Thyroid gland (tissue), 4 donors: Measurements from ENCODE around the gene ZP1. TPM values are rescaled to one million over a fixed set of nuclear protein-coding genes. Genes with fewer than 3 reads are reported as not detected.

ENCODE experiments used
- DNase-seq, 2 donors: peaks; one replicate each; pipeline ENCODE4 v3.0.0-alpha.2; 2019
- H3K27ac ChIP-seq, 3 donors: fragments of 200-600 bp; sonication (generic); 1 replicate in 2 of 3; 2 replicates in 1 of 3; pipeline ENCODE4 v1.5.1; 2016 to 2019; ENCODE audit warnings: mild to moderate bottlenecking in 1 of 3, moderate library complexity in 1 of 3
- H3K27me3 ChIP-seq: fragments of 200-600 bp; sonication (generic); one replicate; pipeline ENCODE4 v1.5.1; 2019
- H3K36me3 ChIP-seq, 2 donors: fragments of 200-600 bp; sonication (generic); one replicate each; pipeline ENCODE4 v1.5.1; 2016 to 2019
- H3K4me1 ChIP-seq, 2 donors: fragments of 200-600 bp; sonication (generic); one replicate each; pipeline ENCODE4 v1.5.1; 2017 to 2019
- H3K4me3 ChIP-seq, 3 donors: fragments of 200-600 bp; sonication (generic); replicated peaks in 1 of 3; 1 replicate in 2 of 3; 2 replicates in 1 of 3; pipeline ENCODE4 v1.5.1; 2016; ENCODE audit warnings: mild to moderate bottlenecking in 1 of 3
- H3K9me3 ChIP-seq: fragments of 200-600 bp; sonication (generic); one replicate; pipeline ENCODE4 v1.5.1; 2017
- POLR2A ChIP-seq, 2 donors: fragments of 450-650 bp; IDR thresholded peaks; one replicate each; pipeline ENCODE4 v1.6.1; 2017; ENCODE audit warnings: antibody characterized with exemption in 2 of 2, mild to moderate bottlenecking in 2 of 2, moderate library complexity in 1 of 2
- WGBS, 2 donors: methylation state at CpG; one replicate each; pipeline ENCODE4 v1.1.5; 2017; 5-methylcytosine and 5-hydroxymethylcytosine counted together
- intact Hi-C: fragments of 100-400 bp; cut with DNase I; formaldehyde crosslinking; loops from one replicate; pipeline ENCODE4 v1.15.1; 2023
- total RNA-seq, 4 donors: library from RNA; depleted of rRNA; stranded (reverse); fragments of >200 nt; gene quantifications; one replicate each; pipeline ENCODE4 v1.2.3, GENCODE V29; 2016
- TF ChIP-seq, protein P1 (sequence below), 6 experiments: fragments of 200-600 bp in 3 of 6; fragments of 450-650 bp in 3 of 6; sonication (generic) in 3 of 6; IDR thresholded peaks; one replicate each; pipeline ENCODE4 v1.5.1; 2016 to 2019; ENCODE audit warnings: antibody characterized with exemption in 6 of 6, mild to moderate bottlenecking in 2 of 6, inconsistent platforms in 1 of 6, moderate library complexity in 1 of 6

Gene ZP1
- total RNA-seq, 4 donors from 2014 or later, result not detected

DNA sequence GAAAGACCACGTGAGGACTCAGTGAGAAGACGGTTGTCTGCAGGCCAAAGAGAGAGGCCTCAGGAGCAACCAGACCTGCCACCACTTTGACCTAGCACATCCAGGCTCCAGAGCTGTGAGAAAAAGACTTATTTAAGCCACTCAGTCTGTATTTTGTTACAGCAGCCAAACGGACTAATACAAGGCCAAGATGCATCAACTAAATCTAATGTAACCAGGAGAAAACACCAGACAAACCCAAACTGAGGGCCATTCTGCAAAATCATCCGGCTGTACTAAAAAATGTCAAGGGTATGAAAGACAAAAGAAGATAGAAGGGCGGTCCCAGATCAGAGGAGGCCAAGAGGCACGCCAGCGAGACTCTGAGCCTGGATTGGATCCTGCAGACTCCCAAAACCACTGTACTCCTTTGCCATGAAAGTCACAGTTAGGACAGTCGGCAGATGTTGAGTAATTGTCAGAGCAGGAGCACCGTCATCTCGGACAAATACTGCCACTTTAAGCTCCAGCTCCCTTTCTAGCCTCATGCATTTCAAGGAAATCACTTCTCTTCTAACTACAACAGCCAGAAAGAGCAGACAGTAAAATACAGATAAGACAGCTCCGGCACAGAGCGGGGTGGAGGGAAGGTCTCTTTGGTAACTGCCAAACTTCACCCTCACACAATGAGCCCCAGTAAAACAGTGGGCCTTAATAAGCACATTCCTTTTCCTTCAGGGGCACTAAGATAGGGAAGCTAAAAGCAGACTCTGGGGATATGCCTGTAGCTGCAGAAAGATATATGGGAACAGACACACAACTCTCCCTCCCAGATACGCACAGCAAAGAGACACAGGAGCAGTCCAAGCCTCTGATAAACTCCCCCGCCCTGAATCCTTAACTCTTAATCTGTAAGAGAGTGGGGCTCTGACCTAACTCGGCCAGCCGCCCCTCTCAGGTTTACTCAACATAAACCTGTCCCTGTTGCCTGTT lies 3.5 kb upstream of the ZP1 start:
- H3K36me3 ChIP-seq, result no peaks in the 10 kb centered on the region
- no peaks in the 10 kb centered on the region for H3K27me3 ChIP-seq
- peaks cover 0 to 11% of the 10 kb centered on the region in 2 donors for H3K4me1 ChIP-seq
- WGBS, 2 donors, result 81 to 84% methylated on average over 16 of the region's 16 CpGs
- TF ChIP-seq POLR2A (IDR thresholded peaks at IDR 0.05), result no peak
- TF ChIP-seq, protein P1, sequence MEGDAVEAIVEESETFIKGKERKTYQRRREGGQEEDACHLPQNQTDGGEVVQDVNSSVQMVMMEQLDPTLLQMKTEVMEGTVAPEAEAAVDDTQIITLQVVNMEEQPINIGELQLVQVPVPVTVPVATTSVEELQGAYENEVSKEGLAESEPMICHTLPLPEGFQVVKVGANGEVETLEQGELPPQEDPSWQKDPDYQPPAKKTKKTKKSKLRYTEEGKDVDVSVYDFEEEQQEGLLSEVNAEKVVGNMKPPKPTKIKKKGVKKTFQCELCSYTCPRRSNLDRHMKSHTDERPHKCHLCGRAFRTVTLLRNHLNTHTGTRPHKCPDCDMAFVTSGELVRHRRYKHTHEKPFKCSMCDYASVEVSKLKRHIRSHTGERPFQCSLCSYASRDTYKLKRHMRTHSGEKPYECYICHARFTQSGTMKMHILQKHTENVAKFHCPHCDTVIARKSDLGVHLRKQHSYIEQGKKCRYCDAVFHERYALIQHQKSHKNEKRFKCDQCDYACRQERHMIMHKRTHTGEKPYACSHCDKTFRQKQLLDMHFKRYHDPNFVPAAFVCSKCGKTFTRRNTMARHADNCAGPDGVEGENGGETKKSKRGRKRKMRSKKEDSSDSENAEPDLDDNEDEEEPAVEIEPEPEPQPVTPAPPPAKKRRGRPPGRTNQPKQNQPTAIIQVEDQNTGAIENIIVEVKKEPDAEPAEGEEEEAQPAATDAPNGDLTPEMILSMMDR (IDR thresholded peaks at IDR 0.05), result no peak
- intact Hi-C loops, result no loop called here
- no peak overlapping the region for H3K4me3 ChIP-seq
- H3K27ac ChIP-seq, result no peak overlapping the region
- no peak for DNase-seq
- no peaks in the 10 kb centered on the region for H3K9me3 ChIP-seq

DNA sequence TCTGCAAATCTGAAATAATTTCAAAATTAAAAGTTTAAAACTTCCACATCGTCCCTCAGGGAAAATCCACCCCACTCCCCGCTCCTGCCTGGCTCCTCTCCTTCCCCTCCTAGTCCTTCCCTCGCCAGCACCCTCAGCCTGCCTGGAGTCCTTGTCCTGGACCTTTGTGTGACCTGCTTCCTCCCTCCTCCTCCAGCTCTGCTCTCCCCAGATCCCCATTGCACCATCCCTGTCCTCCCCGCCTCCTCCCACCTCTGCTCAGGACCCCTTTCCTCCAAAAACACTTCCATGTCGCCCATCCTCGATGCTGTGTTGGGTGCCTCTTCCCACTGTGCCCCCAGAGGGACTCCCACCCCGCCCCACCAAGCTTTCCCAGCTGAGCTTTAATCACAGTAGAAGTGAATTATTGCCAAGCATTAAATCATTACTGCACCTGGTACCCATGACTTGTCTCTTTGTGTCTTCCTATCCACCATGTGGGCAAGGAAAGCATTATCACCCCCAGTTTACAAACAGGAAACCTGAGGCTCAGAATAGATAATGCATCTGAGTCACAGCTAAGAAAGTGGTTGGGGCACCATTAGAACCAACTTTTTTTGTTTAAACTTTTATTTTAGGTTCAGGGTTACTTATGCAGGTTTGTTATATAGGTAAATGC lies 2.4 kb upstream of the ZP1 start:
- WGBS, 2 donors, result 83 to 84% methylated on average over 7 of the region's 7 CpGs
- Histone ChIP-seq H3K36me3 (no peaks in the 10 kb centered on the region), H3K9me3 (no peaks in the 10 kb centered on the region), H3K4me1 (peaks cover 0 to 11% of the 10 kb centered on the region in 2 donors), H3K4me3 (no peak overlapping the region), H3K27ac (no peak overlapping the region), H3K27me3 (no peaks in the 10 kb centered on the region)
- TF ChIP-seq, protein P1 (IDR thresholded peaks at IDR 0.05), result no peak
- no peak for TF ChIP-seq POLR2A (IDR thresholded peaks at IDR 0.05)
- no peak for DNase-seq
- intact Hi-C loops, result no loop called here

DNA sequence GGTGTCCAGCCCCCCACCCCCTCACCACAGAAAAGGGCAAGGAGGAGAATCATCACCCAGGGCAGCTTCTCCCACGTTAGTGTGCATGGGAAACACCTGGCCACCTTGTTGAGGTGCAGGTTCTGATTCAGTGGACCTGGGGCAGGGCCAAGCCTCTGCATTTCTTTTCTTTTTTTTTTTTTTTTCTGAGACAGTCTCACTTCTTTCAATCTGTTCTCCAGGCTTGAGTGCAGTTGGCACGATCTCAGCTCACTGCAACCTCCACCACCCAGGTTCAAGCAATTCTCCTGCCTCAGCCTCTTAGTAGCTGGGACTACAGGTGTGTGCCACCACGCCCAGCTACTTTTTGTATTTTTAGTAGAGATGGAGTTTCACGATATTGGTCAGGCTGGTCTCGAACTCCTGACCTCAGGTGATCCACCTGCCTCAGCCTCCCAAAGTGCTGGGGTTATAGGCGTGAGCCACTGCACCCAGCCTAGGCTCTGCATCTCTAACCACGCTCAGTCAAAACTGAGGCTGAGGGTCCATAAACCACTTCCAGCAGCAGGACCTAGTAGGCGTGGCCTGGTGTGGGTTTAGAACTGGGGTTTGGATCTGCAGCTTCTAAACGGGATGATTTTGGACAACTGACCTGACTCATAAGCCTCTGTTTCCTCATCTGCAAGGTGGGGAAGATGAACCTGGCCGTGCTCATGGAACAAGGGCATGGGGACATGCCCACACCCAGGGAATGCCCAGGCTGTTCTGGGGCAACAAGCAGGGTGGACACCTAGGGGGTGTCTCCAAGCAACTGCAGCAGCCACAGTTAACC lies 734 bp downstream of the ZP1 start:
- no peaks in the 10 kb centered on the region for H3K27me3 ChIP-seq
- H3K4me1 ChIP-seq, result peaks cover 0 to 21% of the 10 kb centered on the region in 2 donors
- 79 to 80% methylated on average over 10 of the region's 10 CpGs for WGBS, 2 donors
- TF ChIP-seq POLR2A (IDR thresholded peaks at IDR 0.05), result no peak
- DNase-seq, result peak; percentile 53 to 70
- no peaks in the 10 kb centered on the region for H3K9me3 ChIP-seq
- intact Hi-C loops, result no loop called here
- H3K4me3 ChIP-seq, result no peak overlapping the region
- no peak overlapping the region for H3K27ac ChIP-seq
- H3K36me3 ChIP-seq, result no peaks in the 10 kb centered on the region

DNA sequence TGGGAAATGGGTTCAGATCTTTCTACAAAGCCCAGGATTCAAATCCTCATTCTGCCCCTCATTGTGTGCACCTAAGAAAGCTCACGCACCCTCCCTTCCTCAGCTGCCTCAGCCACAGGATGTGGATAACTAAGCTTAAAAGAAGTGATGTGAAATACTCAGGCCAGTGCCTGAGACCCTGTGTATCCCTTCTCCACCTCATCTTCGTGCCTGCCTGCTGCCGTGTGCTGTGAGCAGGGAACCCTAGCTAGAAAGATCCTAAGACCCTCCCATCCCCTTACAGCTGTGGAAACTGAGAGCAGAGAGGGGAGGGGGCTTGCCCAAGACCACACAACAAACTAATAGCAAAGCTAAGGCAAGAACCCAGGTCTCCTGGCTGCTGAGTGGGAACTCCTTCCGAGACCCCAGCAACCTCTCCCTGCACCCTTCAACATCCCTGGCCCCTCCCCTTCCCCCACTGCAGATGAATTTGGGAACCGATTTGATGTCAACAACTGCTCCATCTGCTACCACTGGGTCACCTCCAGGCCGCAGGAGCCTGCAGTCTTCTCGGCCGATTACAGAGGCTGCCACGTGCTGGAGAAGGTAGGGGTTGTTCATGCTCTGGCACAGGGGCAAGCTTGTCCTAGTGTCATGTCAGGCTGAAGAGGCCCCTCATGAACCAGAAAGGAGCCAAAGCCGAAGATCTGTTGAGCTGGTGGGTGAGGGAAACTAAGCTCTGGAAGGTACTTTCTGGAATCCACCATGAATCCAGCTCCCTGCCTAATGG lies 1.5 kb downstream of the ZP1 start:
- no peaks in the 10 kb centered on the region for H3K36me3 ChIP-seq
- peaks cover 0 to 21% of the 10 kb centered on the region in 2 donors for H3K4me1 ChIP-seq
- H3K9me3 ChIP-seq, result no peaks in the 10 kb centered on the region
- no peak for TF ChIP-seq POLR2A (IDR thresholded peaks at IDR 0.05)
- TF ChIP-seq, protein P1 (IDR thresholded peaks at IDR 0.05), result no peak
- no peaks in the 10 kb centered on the region for H3K27me3 ChIP-seq
- 87 to 94% methylated on average over 9 to 10 of the region's 10 CpGs for WGBS, 2 donors
- intact Hi-C loops, result no loop called here
- no peak for DNase-seq
- H3K4me3 ChIP-seq, result no peak overlapping the region
- H3K27ac ChIP-seq, result no peak overlapping the region

DNA sequence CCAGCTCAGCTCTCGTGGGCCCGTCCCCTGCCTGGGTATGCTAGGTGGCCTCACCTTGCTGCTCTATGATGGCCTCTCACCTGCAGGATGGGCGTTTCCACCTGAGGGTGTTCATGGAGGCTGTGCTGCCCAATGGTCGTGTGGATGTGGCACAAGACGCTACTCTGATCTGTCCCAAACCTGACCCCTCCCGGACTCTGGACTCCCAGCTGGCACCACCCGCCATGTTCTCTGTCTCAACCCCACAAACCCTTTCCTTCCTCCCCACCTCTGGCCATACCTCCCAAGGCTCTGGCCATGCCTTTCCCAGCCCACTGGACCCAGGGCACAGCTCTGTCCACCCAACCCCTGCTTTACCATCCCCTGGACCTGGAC lies 2.1 kb downstream of the ZP1 start:
- no peak for DNase-seq
- 98 to 99% methylated on average over 7 of the region's 7 CpGs for WGBS, 2 donors
- peaks cover 0 to 21% of the 10 kb centered on the region in 2 donors for H3K4me1 ChIP-seq
- no peaks in the 10 kb centered on the region for H3K27me3 ChIP-seq
- H3K36me3 ChIP-seq, result no peaks in the 10 kb centered on the region
- TF ChIP-seq POLR2A (IDR thresholded peaks at IDR 0.05), result no peak
- no peaks in the 10 kb centered on the region for H3K9me3 ChIP-seq
- no peak overlapping the region for H3K4me3 ChIP-seq
- no peak overlapping the region for H3K27ac ChIP-seq
- intact Hi-C loops, result no loop called here
